ENCODE measurements around the gene CD151.

CD151 gene

GRCh38 chr11:858762-859339, 26.1 kb downstream of the CD151 start:
- no peak for DNase-seq (ENCODE audit: low read depth)

- DNase-seq (ENCODE audit: low read depth), result no peak
Measured at GRCh38 chr11:859394-860131, 26.8 kb downstream of the CD151 start.

GRCh38 chr11:860234-861104, 27.7 kb downstream of the CD151 start:
- no peak for DNase-seq (ENCODE audit: low read depth)

- no peak for DNase-seq (ENCODE audit: low read depth)
Measured at GRCh38 chr11:861105-861479, 28.3 kb downstream of the CD151 start.

GRCh38 chr11:862081-862661, 29.4 kb downstream of the CD151 start:
- DNase-seq (ENCODE audit: low read depth), result no peak

- no peak for DNase-seq (ENCODE audit: low read depth)
Measured at GRCh38 chr11:862696-863022, 29.9 kb downstream of the CD151 start.

- DNase-seq (ENCODE audit: low read depth), result no peak
Measured at GRCh38 chr11:863023-863909, 30.5 kb downstream of the CD151 start.

GRCh38 chr11:863910-864827, 31.4 kb downstream of the CD151 start:
- DNase-seq (ENCODE audit: low read depth), result no peak

- DNase-seq (ENCODE audit: low read depth), result no peak
Measured at GRCh38 chr11:864898-865297, 32.1 kb downstream of the CD151 start.

- no peak for DNase-seq (ENCODE audit: low read depth)
Measured at GRCh38 chr11:865462-866430, 33.0 kb downstream of the CD151 start.

- no peak for DNase-seq (ENCODE audit: low read depth)
Measured at GRCh38 chr11:866481-866880, 33.7 kb downstream of the CD151 start.

- no peak for DNase-seq (ENCODE audit: low read depth)
Measured at GRCh38 chr11:867856-868358, 35.2 kb downstream of the CD151 start.

GRCh38 chr11:868394-868793, 35.6 kb downstream of the CD151 start:
- DNase-seq (ENCODE audit: low read depth), result no peak

GRCh38 chr11:868802-869201, 36.0 kb downstream of the CD151 start:
- no peak for DNase-seq (ENCODE audit: low read depth)

- no peak for DNase-seq (ENCODE audit: low read depth)
Measured at GRCh38 chr11:869399-870126, 36.8 kb downstream of the CD151 start.

GRCh38 chr11:870127-870413, 37.3 kb downstream of the CD151 start:
- no peak for DNase-seq (ENCODE audit: low read depth)

GRCh38 chr11:870418-870817, 37.7 kb downstream of the CD151 start:
- DNase-seq (ENCODE audit: low read depth), result no peak

GRCh38 chr11:871472-871871, 38.7 kb downstream of the CD151 start:
- DNase-seq (ENCODE audit: low read depth), result no peak

- DNase-seq (ENCODE audit: low read depth), result no peak
Measured at GRCh38 chr11:872799-873198, 40.0 kb downstream of the CD151 start.

All from CMK (cell line).